ENCODE measurements around the gene IZUMO1.

The IZUMO1 gene

DNA sequence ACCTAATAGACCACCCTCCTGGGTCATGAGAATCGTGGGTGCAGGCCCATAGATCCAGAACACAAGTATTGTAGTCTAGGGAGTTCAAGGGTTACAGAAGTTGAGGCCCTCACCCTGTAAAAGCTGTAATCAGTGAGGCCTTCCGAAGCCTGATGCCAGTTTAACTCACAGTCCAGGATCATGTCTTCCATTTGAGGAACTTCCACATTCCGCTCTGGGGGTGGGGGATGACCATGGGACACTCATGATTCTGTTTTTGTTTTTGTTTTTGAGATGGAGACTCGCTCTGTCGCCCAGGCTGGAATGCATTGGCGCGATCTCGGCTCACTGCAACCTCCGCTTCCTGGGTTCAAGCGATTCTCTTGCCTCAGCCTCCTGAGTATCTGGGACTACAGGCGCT, 4.6 kb downstream of the IZUMO1 start:
- Histone ChIP-seq H3K4me3 (ENCODE audit: low read length) (no peak overlapping the region), H3K36me3 (ENCODE audit: control insufficient read depth, insufficient read depth, low read length, severe bottlenecking) (no peaks in the 10 kb centered on the region)

DNA sequence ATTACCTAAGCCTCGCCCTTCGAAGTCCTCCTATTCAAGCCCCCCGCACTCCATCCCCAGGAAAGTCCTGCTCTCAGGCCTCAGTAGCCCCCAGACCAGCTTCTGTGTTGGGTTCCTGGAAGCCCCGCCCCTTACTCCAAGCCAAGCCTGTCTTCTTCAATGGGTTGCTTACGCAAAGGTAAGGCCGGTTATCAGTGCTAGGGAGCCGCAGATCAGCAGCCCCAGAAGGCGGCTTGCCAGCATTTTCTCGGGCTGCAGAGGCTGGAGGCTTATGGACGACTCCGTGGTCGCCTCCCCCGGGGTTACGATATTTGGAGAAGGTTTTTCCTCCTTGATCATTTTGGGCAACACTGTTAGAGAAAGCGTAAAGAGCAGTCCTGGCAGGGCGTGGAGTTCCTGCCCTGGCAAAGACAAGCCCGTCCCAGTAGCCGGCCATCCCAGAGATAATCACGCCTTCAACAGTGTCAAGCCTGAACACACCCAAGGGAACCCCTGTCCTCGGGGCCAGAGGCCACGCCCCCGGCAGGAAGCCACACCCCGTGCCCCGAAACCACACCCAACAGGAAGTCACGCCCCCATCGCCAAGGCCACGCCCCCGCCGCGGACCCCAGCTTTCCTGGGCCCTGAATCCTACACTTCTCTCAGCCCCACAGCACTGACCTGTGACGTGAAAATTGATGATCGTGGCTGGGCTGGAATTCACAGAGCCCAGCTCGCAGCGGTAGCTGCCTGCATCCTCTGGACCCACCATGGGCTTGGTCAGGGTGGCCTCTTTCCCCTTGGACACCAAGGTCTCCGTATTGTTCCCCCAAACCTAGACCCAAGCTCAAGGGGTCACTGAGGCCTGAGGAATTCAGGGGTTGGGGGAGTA, 5.3 kb downstream of the IZUMO1 start:
- Histone ChIP-seq H3K27me3 (replicated peaks; ENCODE audit: control insufficient read depth, insufficient read depth, low read length) (peaks cover 7% of the 10 kb centered on the region), H3K9me3 (ENCODE audit: control insufficient read depth, low read length) (no peaks in the 10 kb centered on the region), H3K9ac (ENCODE audit: low read length) (no peak overlapping the region), H3K4me1 (ENCODE audit: control insufficient read depth, insufficient read depth, low read length) (no peaks in the 10 kb centered on the region), H3K4me3 (ENCODE audit: low read length) (no peak overlapping the region), H3K36me3 (ENCODE audit: control insufficient read depth, insufficient read depth, low read length, severe bottlenecking) (no peaks in the 10 kb centered on the region)
- DNase-seq (ENCODE audit: low read depth): peak; percentile 17

More for the DNA sequence above, 4.6 kb downstream of the IZUMO1 start:
- Histone ChIP-seq H3K9ac (ENCODE audit: low read length) (no peak overlapping the region), H3K9me3 (ENCODE audit: control insufficient read depth, low read length) (no peaks in the 10 kb centered on the region), H3K27me3 (replicated peaks; ENCODE audit: control insufficient read depth, insufficient read depth, low read length) (peaks cover 7% of the 10 kb centered on the region), H3K4me1 (ENCODE audit: control insufficient read depth, insufficient read depth, low read length) (no peaks in the 10 kb centered on the region)
- no peak for DNase-seq (ENCODE audit: low read depth)

DNA sequence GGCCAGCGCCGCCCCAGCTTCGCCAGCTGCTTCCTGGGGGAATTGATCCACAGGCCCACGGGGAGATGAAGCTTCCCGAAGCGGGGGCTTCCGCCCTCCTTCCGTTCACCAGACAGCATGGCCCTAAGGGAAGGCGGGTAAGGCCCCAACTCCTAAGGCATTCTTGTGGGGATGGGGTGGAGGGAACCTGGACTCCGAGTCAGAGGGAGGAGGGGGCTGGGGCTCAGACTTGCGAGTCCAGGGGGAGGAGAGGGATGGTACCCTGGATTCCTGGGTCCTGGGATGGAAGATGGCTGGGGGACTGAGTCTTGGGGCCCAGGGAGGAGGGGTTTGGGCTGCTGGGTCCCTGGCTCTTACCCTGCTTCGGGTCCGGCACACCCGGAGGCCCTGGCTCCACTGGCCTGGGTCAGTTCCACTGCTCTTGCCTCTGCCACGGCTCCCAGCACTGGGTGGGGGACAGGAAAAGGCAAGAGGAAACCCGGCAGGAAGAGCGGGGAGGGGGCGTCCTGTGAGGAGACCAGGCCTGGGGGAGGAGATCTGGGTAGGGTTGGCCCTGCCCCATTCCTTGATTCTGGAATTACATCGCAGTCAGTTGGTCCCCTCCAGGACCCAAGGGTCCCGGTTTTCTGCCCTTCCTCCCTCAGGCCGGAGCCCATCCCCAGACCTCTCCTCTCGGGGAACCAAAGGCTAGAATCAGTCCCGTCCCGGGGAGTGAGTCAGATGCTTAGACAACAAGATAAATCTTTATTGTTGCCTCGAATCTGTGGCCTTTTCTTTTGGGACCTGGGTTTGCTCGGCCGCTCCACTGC, 6.3 kb downstream of the IZUMO1 start, which contains the start of gene RASIP1:
TSS of gene RASIP1 (minus strand) at position 447 of the 809 bp plus-strand sequence. CDS start at position 119, 328 bp downstream.
- no peaks in the 10 kb centered on the region for H3K4me1 ChIP-seq (ENCODE audit: control insufficient read depth, insufficient read depth, low read length)
- H3K27me3 ChIP-seq (replicated peaks; ENCODE audit: control insufficient read depth, insufficient read depth, low read length): peaks cover 8% of the 10 kb centered on the region
- no peaks in the 10 kb centered on the region for H3K36me3 ChIP-seq (ENCODE audit: control insufficient read depth, insufficient read depth, low read length, severe bottlenecking)
- H3K9me3 ChIP-seq (ENCODE audit: control insufficient read depth, low read length): no peaks in the 10 kb centered on the region
- DNase-seq (ENCODE audit: low read depth): no peak
- H3K9ac ChIP-seq (ENCODE audit: low read length): no peak within 1 kb of the TSS
- no peak within 1 kb of the TSS for H3K4me3 ChIP-seq (ENCODE audit: low read length)

DNA sequence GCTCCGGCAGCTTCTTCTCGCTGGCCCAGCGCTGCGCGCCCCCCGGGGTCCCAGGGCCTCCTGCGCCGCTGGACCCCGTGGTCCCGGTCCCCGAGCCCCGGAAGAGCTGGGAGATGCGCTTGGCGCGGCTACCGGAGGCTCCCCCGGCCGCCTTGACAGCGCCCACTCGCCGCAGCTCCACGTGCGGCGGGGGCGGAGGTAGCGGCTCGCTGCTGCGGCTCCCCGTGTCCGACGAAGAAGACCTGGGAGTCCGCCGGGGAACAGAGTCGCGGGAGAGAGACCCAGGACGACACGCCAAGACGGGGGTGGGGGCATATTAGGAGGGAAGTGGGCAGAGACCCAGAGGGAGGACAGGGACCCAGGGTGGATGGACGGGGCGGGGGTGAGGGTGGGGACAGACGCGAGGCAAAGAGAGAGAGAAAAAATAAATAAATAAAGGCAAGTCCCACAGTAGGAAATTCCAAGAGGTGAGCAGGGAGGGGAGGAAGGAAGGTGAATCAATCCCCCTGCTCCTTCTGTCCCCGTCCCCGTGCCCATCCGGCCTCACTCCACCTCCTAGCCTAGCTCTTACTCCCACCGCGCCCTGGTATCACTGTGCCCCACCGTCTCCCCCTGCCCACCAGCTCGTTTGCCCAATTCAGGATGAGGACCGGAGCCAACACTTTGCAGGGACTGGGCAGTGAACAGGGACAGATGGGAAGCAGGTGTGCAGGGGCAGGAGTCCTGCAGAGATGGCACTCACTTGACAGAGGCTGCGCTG, 7.1 kb downstream of the IZUMO1 start:
- Histone ChIP-seq H3K9me3 (ENCODE audit: control insufficient read depth, low read length) (no peaks in the 10 kb centered on the region), H3K36me3 (ENCODE audit: control insufficient read depth, insufficient read depth, low read length, severe bottlenecking) (no peaks in the 10 kb centered on the region), H3K27me3 (replicated peaks; ENCODE audit: control insufficient read depth, insufficient read depth, low read length) (peaks cover 15% of the 10 kb centered on the region), H3K4me3 (ENCODE audit: low read length) (no peak overlapping the region), H3K4me1 (ENCODE audit: control insufficient read depth, insufficient read depth, low read length) (no peaks in the 10 kb centered on the region), H3K9ac (ENCODE audit: low read length) (no peak overlapping the region)
- no peak for DNase-seq (ENCODE audit: low read depth)

DNA sequence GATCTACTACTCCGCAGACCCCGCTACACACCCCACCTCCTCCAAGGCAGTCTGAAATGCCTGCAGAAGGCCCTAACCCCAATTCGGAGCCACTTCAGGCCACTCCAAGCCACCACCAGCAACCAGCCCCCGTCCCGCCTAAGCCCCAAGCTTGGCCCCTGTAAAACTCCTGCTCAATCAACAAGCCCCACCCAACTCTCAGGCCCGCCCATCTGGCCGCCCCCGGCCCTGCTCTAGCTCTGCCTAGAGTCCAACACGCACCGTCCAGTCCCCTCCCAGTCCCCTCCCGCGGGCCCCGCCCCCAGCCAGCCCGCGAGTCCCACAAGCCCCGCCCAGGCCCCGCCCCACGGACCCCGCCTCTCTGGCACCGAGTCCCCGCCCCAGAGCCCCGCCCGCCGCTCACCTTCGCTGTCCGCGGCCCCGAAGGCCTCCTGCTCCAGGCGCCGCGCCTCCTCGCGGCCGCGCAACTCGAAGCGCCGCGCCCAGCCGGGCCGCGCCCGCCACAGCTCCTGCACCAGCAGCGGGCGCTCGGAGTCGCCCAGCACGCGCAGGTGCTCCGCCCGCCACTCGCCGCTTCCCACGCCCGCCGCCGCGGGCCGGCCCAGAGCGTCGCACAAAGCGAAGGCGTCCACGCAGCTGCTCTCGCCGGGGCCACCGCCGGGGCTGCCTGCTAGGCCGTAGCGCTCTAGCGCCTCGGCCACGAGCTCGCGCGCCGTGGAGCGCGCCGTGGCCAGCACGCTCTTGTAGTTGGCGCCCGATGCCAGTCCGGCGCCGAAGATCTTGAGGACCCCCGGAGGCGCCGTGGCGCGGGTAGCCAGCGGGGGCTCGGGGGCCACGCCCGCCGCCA, 7.9 kb downstream of the IZUMO1 start:
- Histone ChIP-seq H3K4me3 (ENCODE audit: low read length) (no peak overlapping the region), H3K27me3 (replicated peaks; ENCODE audit: control insufficient read depth, insufficient read depth, low read length) (peaks cover 15% of the 10 kb centered on the region), H3K4me1 (ENCODE audit: control insufficient read depth, insufficient read depth, low read length) (no peaks in the 10 kb centered on the region), H3K9me3 (ENCODE audit: control insufficient read depth, low read length) (no peaks in the 10 kb centered on the region), H3K36me3 (ENCODE audit: control insufficient read depth, insufficient read depth, low read length, severe bottlenecking) (no peaks in the 10 kb centered on the region), H3K9ac (ENCODE audit: low read length) (no peak overlapping the region)
- DNase-seq (ENCODE audit: low read depth): peak; percentile 83

DNA sequence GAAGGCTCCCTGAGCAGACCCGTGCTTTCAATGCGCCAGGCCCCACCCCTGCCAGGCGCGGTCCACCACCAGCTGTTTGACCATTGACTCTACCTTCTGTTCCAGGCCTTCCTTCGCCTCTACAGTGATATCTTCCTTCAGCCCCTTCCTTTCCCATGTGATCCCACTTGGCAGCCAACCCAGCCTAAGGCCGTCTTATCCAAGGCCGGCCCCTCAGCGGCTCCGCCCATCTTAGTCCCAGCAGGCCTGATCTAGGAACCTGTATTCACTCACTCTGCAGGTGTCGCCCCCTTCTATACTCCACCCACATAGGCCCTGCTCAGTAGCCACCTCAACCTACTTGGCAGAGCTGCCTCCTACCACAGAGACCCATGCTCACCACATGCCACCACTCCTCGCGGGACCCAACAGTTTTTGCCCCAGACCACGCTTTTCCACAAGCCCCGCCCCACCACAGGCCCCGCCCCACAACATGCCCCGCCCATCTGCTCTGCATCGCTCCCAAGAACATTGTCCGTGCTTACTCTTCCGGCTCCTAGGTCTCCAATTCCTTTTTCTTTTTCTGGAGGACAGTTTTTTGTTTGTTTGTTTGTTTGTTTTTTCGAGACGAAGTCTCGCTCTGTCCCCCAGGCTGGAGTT, 9.2 kb downstream of the IZUMO1 start:
- Histone ChIP-seq H3K36me3 (ENCODE audit: control insufficient read depth, insufficient read depth, low read length, severe bottlenecking) (no peaks in the 10 kb centered on the region), H3K4me3 (ENCODE audit: low read length) (no peak overlapping the region), H3K27me3 (replicated peaks; ENCODE audit: control insufficient read depth, insufficient read depth, low read length) (peaks cover 24% of the 10 kb centered on the region), H3K9ac (ENCODE audit: low read length) (no peak overlapping the region), H3K9me3 (ENCODE audit: control insufficient read depth, low read length) (no peaks in the 10 kb centered on the region), H3K4me1 (ENCODE audit: control insufficient read depth, insufficient read depth, low read length) (no peaks in the 10 kb centered on the region)
- DNase-seq (ENCODE audit: low read depth): no peak

DNA sequence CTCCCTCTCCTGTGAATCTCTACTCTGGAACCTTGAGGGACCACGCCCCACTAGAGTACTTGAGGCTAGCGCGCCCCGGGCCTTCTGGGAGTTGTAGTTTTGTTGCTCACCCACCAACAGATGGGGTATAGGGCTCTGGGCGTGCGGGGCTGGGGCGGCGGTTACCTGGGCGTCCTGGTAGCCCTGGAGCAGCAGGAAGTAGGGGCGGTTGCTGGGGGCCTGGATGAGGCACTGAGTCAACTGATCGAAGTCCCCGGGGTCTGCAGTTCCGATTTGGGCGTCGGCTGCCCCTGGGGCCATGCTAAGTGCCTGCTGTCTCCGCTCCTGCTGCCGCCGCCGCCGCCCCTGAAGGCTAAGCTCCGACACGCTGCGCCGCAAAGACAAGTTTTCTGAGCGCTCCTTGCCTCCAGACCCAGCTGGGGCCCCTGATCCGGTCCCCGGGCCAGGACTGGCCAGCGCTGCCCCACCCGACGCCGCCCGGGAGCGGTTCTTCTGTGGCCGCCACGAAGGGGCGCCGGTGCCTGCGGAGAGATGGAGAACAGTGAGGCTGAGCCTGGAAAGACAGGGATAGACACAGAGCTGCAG, 11.6 kb downstream of the IZUMO1 start:
- H3K36me3 ChIP-seq (ENCODE audit: control insufficient read depth, insufficient read depth, low read length, severe bottlenecking): no peaks in the 10 kb centered on the region
- H3K27me3 ChIP-seq (replicated peaks; ENCODE audit: control insufficient read depth, insufficient read depth, low read length): peaks cover 32% of the 10 kb centered on the region
- H3K4me3 ChIP-seq (ENCODE audit: low read length): no peak overlapping the region
- no peak overlapping the region for H3K9ac ChIP-seq (ENCODE audit: low read length)
- no peaks in the 10 kb centered on the region for H3K9me3 ChIP-seq (ENCODE audit: control insufficient read depth, low read length)
- no peaks in the 10 kb centered on the region for H3K4me1 ChIP-seq (ENCODE audit: control insufficient read depth, insufficient read depth, low read length)
- no peak for DNase-seq (ENCODE audit: low read depth)

DNA sequence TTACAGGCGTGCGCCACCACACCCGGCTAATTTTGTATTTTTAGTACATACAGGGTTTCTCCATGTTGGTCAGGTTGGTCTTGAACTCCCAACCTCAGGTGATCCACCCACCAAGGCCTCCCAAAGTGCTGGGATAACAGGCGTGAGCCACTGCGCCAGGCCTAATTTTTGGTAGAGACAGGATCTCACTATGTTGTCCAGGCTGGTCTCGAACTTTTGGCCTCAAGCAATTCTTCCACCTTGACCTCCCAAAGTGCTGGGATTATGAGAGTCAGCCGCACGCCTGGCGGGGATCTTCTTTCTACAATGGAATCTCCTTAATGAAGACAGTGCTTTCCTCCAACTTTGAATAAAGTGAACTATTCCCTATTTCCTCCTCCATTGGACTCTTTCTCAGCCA, 12.1 kb downstream of the IZUMO1 start:
- Histone ChIP-seq H3K9ac (ENCODE audit: low read length) (no peak overlapping the region), H3K4me1 (ENCODE audit: control insufficient read depth, insufficient read depth, low read length) (no peaks in the 10 kb centered on the region), H3K36me3 (ENCODE audit: control insufficient read depth, insufficient read depth, low read length, severe bottlenecking) (no peaks in the 10 kb centered on the region), H3K9me3 (ENCODE audit: control insufficient read depth, low read length) (no peaks in the 10 kb centered on the region), H3K4me3 (ENCODE audit: low read length) (no peak overlapping the region), H3K27me3 (replicated peaks; ENCODE audit: control insufficient read depth, insufficient read depth, low read length) (peaks cover 32% of the 10 kb centered on the region)
- no peak for DNase-seq (ENCODE audit: low read depth)

DNA sequence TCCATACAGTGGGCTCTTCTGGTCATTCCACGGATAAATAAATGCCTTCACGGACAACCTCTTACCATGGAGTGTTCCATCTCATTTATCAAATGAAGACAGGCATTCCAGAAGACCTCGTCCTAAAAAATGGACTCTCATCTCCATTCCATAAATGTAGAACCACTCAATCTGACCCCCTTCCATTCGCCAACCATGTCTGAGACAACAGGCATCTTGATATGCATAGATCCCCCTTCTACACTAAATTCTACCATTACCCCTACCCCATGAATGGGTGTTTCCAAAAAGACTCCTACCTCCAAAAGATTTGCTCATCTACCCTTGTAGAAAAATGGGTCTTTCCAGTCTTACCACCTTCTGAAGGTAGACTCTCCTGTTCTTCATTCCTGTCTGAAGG, 15.3 kb downstream of the IZUMO1 start:
- no peak for DNase-seq (ENCODE audit: low read depth)
- Histone ChIP-seq H3K36me3 (ENCODE audit: control insufficient read depth, insufficient read depth, low read length, severe bottlenecking) (no peaks in the 10 kb centered on the region), H3K27me3 (replicated peaks; ENCODE audit: control insufficient read depth, insufficient read depth, low read length) (peaks cover 26% of the 10 kb centered on the region), H3K4me3 (ENCODE audit: low read length) (no peak overlapping the region), H3K4me1 (ENCODE audit: control insufficient read depth, insufficient read depth, low read length) (no peaks in the 10 kb centered on the region), H3K9me3 (ENCODE audit: control insufficient read depth, low read length) (no peaks in the 10 kb centered on the region), H3K9ac (ENCODE audit: low read length) (no peak overlapping the region)
